HFF-Myc (cell line): ENCODE results near the gene GABPB2.

Experiments
- DNase-seq: peaks from one replicate; pipeline ENCODE4 v3.0.0-alpha.2; 2011; ENCODE audit warnings: low read depth; ENCODE audit errors: extremely low read depth
- H3K4me3 ChIP-seq: replicated peaks from 2 replicates; pipeline ENCODE4 v1.5.1; 2011; ENCODE audit warnings: low read depth, mild to moderate bottlenecking, control low read depth, low read length
- CTCF ChIP-seq: IDR thresholded peaks from 2 replicates; pipeline ENCODE4 v1.5.1; 2012; ENCODE audit warnings: mild to moderate bottlenecking, low read depth, low read length, control low read depth; ENCODE audit errors: missing control alignments

Gene GABPB2

GRCh38 chr1:151167116-151167515 is 96.6 kb downstream of the GABPB2 start:
- peak overlapping the region; percentile 100 for H3K4me3 ChIP-seq
- TF ChIP-seq CTCF: no peak

GRCh38 chr1:151171190-151171589 is 100.6 kb downstream of the GABPB2 start:
- DNase-seq: no peak
- H3K4me3 ChIP-seq: no peak overlapping the region
- TF ChIP-seq CTCF: no peak

More at GRCh38 chr1:151167116-151167515, 96.6 kb downstream of the GABPB2 start:
- no peak for DNase-seq
